HG03460 (cell line): Measurements from ENCODE around the gene DNAJC5.

Experiments used
- ATAC-seq: cut with Tn5 transposase; IDR thresholded peaks from one replicate; pipeline ENCODE4 v1.9.1; 2021; ENCODE audit not compliant: unreplicated experiment

The DNAJC5 gene

GRCh38 chr20:63883201-63883593, 11.7 kb upstream of the DNAJC5 start:
- no peak for ATAC-seq

GRCh38 chr20:63884506-63885263, 10.2 kb upstream of the DNAJC5 start:
- ATAC-seq: no peak

- ATAC-seq: no peak
Measured at GRCh38 chr20:63885264-63886053, 9.5 kb upstream of the DNAJC5 start.

- ATAC-seq: no peak
Measured at GRCh38 chr20:63886054-63886419, 8.9 kb upstream of the DNAJC5 start.

- ATAC-seq: no peak
Measured at GRCh38 chr20:63886921-63887320, 8.0 kb upstream of the DNAJC5 start.

- ATAC-seq: no peak
Measured at GRCh38 chr20:63889241-63890200, 5.4 kb upstream of the DNAJC5 start.

- ATAC-seq: no peak
Measured at GRCh38 chr20:63890201-63890576, 4.7 kb upstream of the DNAJC5 start.

- ATAC-seq: no peak
Measured at GRCh38 chr20:63890616-63891015, 4.3 kb upstream of the DNAJC5 start.

- no peak for ATAC-seq
Measured at GRCh38 chr20:63891061-63892002, 3.6 kb upstream of the DNAJC5 start.

- ATAC-seq: no peak
Measured at GRCh38 chr20:63892402-63892801, 2.5 kb upstream of the DNAJC5 start.

GRCh38 chr20:63893999-63894357, 948 bp upstream of the DNAJC5 start:
- ATAC-seq: no peak

GRCh38 chr20:63895202-63895951, 451 bp downstream of the DNAJC5 start:
- ATAC-seq: no peak

- no peak for ATAC-seq
Measured at GRCh38 chr20:63895952-63896263, 982 bp downstream of the DNAJC5 start.

GRCh38 chr20:63896264-63897105, 1.6 kb downstream of the DNAJC5 start:
- ATAC-seq: no peak

- ATAC-seq: no peak
Measured at GRCh38 chr20:63897978-63898561, 3.1 kb downstream of the DNAJC5 start.

GRCh38 chr20:63898882-63899558, 4.1 kb downstream of the DNAJC5 start:
- ATAC-seq: no peak

- no peak for ATAC-seq
Measured at GRCh38 chr20:63900413-63900812, 5.5 kb downstream of the DNAJC5 start.
